HTR-8/SVneo (cell line): ENCODE data around the gene ADAMTS9.

ENCODE experiments used
- DNase-seq: peaks from one replicate; pipeline ENCODE4 v3.0.0; 2011; ENCODE audit warnings: low spot score, mixed read lengths; ENCODE audit not compliant: insufficient read length
- FAIRE-seq: peaks from 2 replicates; lab custom pipeline; 2011; peaks lifted over from hg19 to GRCh38; lab: Jason Lieb, UNC

ADAMTS9 gene

GRCh38 chr3:64687086-64687780, 567 bp downstream of the ADAMTS9 start:
- FAIRE-seq (no peak), DNase-seq (no peak)

GRCh38 chr3:64686446-64686908, 1.3 kb downstream of the ADAMTS9 start:
- FAIRE-seq = no peak
- DNase-seq = no peak

- DNase-seq = no peak
- no peak for FAIRE-seq
Measured at GRCh38 chr3:64685800-64686445, 1.9 kb downstream of the ADAMTS9 start.

GRCh38 chr3:64685331-64685799, 2.4 kb downstream of the ADAMTS9 start:
- no peak for FAIRE-seq

GRCh38 chr3:64684715-64685261, 3.0 kb downstream of the ADAMTS9 start:
- FAIRE-seq = no peak
- DNase-seq = no peak

More at GRCh38 chr3:64685331-64685799, 2.4 kb downstream of the ADAMTS9 start:
- DNase-seq = no peak

- no peak for FAIRE-seq
- no peak for DNase-seq
Measured at GRCh38 chr3:64681827-64682226, 6.0 kb downstream of the ADAMTS9 start.

GRCh38 chr3:64681015-64681414, 6.8 kb downstream of the ADAMTS9 start:
- FAIRE-seq (no peak), DNase-seq (no peak)

GRCh38 chr3:64680334-64680733, 7.5 kb downstream of the ADAMTS9 start:
- FAIRE-seq (no peak), DNase-seq (no peak)

GRCh38 chr3:64677961-64678716, 9.7 kb downstream of the ADAMTS9 start:
- FAIRE-seq (no peak), DNase-seq (no peak)

GRCh38 chr3:64676831-64677230, 11.0 kb downstream of the ADAMTS9 start:
- DNase-seq (no peak), FAIRE-seq (no peak)

- no peak for DNase-seq
- FAIRE-seq = no peak
Measured at GRCh38 chr3:64675687-64676247, 12.0 kb downstream of the ADAMTS9 start.

GRCh38 chr3:64674591-64675076, 13.2 kb downstream of the ADAMTS9 start:
- no peak for FAIRE-seq

GRCh38 chr3:64673159-64673715, 14.6 kb downstream of the ADAMTS9 start:
- no peak for DNase-seq
- FAIRE-seq = no peak

More at GRCh38 chr3:64674591-64675076, 13.2 kb downstream of the ADAMTS9 start:
- no peak for DNase-seq

GRCh38 chr3:64668582-64669510, 19.0 kb downstream of the ADAMTS9 start:
- FAIRE-seq = no peak

GRCh38 chr3:64667887-64668581, 19.8 kb downstream of the ADAMTS9 start:
- DNase-seq = no peak
- FAIRE-seq = no peak

More at GRCh38 chr3:64668582-64669510, 19.0 kb downstream of the ADAMTS9 start:
- no peak for DNase-seq

GRCh38 chr3:64667138-64667537, 20.7 kb downstream of the ADAMTS9 start:
- FAIRE-seq (no peak), DNase-seq (no peak)

GRCh38 chr3:64666171-64666588, 21.6 kb downstream of the ADAMTS9 start:
- FAIRE-seq (no peak), DNase-seq (no peak)

GRCh38 chr3:64664397-64664796, 23.4 kb downstream of the ADAMTS9 start:
- DNase-seq (no peak), FAIRE-seq (no peak)
